Mammary epithelial cell (primary cell): ENCODE data around the gene CLCN2.

Experiments used
- CTCF ChIP-seq, 2 donors: IDR thresholded peaks in 1 of 2; conservative IDR thresholded peaks in 1 of 2; 2 replicates each; pipeline ENCODE4 v1.5.1; 2011 to 2012; ENCODE audit warnings: inconsistent platforms in 2 of 2, low read length in 2 of 2, mild to moderate bottlenecking in 2 of 2, control low read depth in 1 of 2, low read depth in 1 of 2; ENCODE audit not compliant: insufficient read depth in 1 of 2; ENCODE audit errors: extremely low read depth in 1 of 2
- EZH2 ChIP-seq: IDR thresholded peaks from 2 replicates; pipeline ENCODE4 v1.6.1; 2012; ENCODE audit warnings: low read length, inconsistent platforms, borderline replicate concordance

DNA sequence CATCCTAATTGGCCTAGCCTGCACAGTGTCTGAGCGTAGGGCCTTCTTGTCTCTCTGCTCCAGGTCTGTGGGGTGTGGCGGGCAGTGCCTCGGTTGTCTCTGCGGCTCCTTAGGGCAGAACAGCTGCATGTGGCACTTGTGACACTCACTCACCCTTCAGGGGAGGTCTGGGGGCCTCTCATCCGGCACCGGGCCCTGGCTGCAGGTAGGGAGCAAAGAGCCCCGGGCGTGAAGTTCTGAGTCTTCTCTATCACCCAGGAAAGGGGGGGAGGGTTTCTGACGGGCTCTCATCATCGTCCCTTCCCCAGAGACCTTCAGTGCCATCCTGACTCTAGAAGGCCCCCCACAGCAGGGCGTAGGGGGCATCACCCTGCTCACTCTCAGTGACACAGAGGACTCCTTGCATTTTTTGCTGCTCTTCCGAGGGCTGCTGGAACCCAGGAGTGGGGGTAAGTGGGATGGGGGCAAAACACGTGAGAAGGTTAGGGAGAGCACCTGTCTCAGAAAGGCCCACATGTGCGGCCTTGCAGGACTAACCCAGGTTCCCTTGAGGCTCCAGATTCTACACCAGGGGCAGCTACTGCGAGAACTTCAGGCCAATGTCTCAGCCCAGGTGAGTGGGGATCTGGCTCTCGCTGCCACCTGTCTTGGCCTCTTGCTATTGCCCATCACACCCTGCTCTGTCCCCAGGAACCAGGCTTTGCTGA, 21.1 kb upstream of the CLCN2 start:
- TF ChIP-seq CTCF (conservative IDR thresholded peaks at IDR 0.05 in 1 of 2, IDR thresholded peaks at IDR 0.05 in 1 of 2; ENCODE audit: extremely low read depth in 1 of 2, insufficient read depth in 1 of 2, low read depth in 1 of 2, low read length in 2 of 2) (no peak), EZH2 (no peak)
